ENCODE measurements around the gene CFAP46. TPM values are rescaled to one million over a fixed set of nuclear protein-coding genes. Genes with fewer than 3 reads are reported as not detected.

The CFAP46 gene
- total and polyA plus RNA-seq, 2 donors (not counting 1 experiment from before 2014, with no cell fraction given), result 0.07 TPM; not detected in 1

DNA sequence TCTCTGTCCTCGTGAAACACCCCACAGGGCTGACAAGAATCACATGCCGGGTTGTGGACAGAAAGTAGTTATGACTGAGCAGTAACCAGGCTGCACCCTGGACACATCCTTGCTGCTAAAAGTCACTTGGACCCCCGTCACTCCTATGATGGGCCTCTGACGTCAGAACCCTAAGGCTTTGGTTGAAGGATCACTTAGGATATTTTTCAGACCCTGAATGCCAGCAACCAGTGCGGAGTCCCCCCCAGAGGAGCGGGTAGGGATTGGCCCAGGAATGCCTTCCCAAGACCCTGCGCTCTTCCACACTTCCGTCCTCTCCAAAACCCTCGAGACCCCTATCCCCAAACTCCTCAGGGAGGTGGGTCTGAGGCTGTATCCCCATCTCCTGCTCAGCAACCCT is 52.1 kb downstream of the CFAP46 start:
- peaks cover 39% of the 10 kb centered on the region for H3K27me3 Mint-ChIP-seq
- Histone ChIP-seq H3K36me3 (replicated peaks in 1 of 2; ENCODE audit: control extremely low read depth in 1 of 2, control insufficient read depth in 1 of 2, extremely low read depth in 1 of 2, insufficient read depth in 2 of 2, low read length in 1 of 2) (no peaks in the 10 kb centered on the region), H3K9ac (ENCODE audit: low read length) (no peak overlapping the region), H3K27ac (ENCODE audit: low read length in 2 of 2) (no peak overlapping the region), H3K79me2 (ENCODE audit: control insufficient read depth, insufficient read depth, low read length) (no peaks in the 10 kb centered on the region), H4K20me1 (ENCODE audit: control insufficient read depth, insufficient read depth, low read length, poor library complexity, severe bottlenecking) (no peaks in the 10 kb centered on the region), H3K4me2 (replicated peaks; ENCODE audit: low read depth, low read length, poor library complexity, severe bottlenecking) (no peak overlapping the region), H3K4me1 (ENCODE audit: control insufficient read depth in 2 of 2, insufficient read depth in 2 of 2, low read length in 2 of 2) (no peaks in the 10 kb centered on the region), H3K27me3 (replicated peaks in 1 of 4; ENCODE audit: control extremely low read depth in 1 of 4, control insufficient read depth in 3 of 4, insufficient read depth in 4 of 4, low read length in 3 of 4) (peaks cover 0 to 29% (median 5%) of the 10 kb centered on the region in 4 experiments), H2AFZ (ENCODE audit: insufficient read depth, low read depth, low read length, poor library complexity, severe bottlenecking) (no peak overlapping the region), H3K9me3 (ENCODE audit: control extremely low read depth in 1 of 3, control insufficient read depth in 2 of 3, insufficient read depth in 1 of 3, low read length in 2 of 3) (peaks cover 0 to 14% (median 0%) of the 10 kb centered on the region in 3 donors), H3K4me3 (ENCODE audit: control extremely low read depth in 1 of 5, extremely low read depth in 1 of 5, insufficient read depth in 1 of 5, low read depth in 2 of 5, low read length in 4 of 5) (no peak overlapping the region)
- ChIA-PET POLR2A (no interaction called here), CTCF (no interaction called here)
- DNase-seq, result no peak
- no peak overlapping the region for H3K4me3 Mint-ChIP-seq
- no peak overlapping the region for H3K27ac Mint-ChIP-seq
- H3K9me3 Mint-ChIP-seq (ENCODE audit: insufficient read depth), result no peaks in the 10 kb centered on the region
- ATAC-seq (ENCODE audit: low read depth), result no peak
- intact Hi-C loops (cut with micrococcal nuclease), result no loop called here
- TF ChIP-seq, protein P1, sequence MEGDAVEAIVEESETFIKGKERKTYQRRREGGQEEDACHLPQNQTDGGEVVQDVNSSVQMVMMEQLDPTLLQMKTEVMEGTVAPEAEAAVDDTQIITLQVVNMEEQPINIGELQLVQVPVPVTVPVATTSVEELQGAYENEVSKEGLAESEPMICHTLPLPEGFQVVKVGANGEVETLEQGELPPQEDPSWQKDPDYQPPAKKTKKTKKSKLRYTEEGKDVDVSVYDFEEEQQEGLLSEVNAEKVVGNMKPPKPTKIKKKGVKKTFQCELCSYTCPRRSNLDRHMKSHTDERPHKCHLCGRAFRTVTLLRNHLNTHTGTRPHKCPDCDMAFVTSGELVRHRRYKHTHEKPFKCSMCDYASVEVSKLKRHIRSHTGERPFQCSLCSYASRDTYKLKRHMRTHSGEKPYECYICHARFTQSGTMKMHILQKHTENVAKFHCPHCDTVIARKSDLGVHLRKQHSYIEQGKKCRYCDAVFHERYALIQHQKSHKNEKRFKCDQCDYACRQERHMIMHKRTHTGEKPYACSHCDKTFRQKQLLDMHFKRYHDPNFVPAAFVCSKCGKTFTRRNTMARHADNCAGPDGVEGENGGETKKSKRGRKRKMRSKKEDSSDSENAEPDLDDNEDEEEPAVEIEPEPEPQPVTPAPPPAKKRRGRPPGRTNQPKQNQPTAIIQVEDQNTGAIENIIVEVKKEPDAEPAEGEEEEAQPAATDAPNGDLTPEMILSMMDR (IDR thresholded peaks at IDR 0.05), result no peak
- no peak for TF ChIP-seq EZH2 (IDR thresholded peaks at IDR 0.05; ENCODE audit: borderline replicate concordance, insufficient read depth, low read depth, low read length, poor library complexity, severe bottlenecking)
- 77% methylated on average over 9 of the region's 9 CpGs for WGBS (ENCODE audit: insufficient coverage)
- H3K4me1 Mint-ChIP-seq, result no peaks in the 10 kb centered on the region

DNA sequence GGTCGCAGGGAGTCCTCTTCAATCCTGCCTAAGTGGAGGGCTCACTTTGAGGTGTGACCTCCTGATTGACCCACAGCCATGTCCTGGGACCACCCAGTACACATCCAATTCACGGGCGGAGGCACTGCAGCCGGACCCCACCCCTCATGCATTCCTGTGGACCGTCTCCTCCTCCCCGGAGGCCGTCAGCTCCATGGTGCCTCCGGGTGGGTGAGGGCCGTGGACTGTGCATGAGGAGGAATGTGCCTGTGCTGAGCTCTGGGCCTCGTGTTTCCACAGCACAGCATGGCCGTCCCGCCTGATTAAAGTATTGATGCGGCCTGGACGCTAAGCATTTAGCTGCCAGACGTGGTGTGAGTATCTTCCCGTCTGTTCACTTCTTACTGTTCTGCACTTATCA is 52.8 kb downstream of the CFAP46 start:
- Histone ChIP-seq H3K36me3 (replicated peaks in 1 of 2; ENCODE audit: control extremely low read depth in 1 of 2, control insufficient read depth in 1 of 2, extremely low read depth in 1 of 2, insufficient read depth in 2 of 2, low read length in 1 of 2) (no peaks in the 10 kb centered on the region), H3K4me2 (replicated peaks; ENCODE audit: low read depth, low read length, poor library complexity, severe bottlenecking) (no peak overlapping the region), H3K79me2 (ENCODE audit: control insufficient read depth, insufficient read depth, low read length) (no peaks in the 10 kb centered on the region), H3K9ac (ENCODE audit: low read length) (no peak overlapping the region), H2AFZ (ENCODE audit: insufficient read depth, low read depth, low read length, poor library complexity, severe bottlenecking) (no peak overlapping the region), H3K4me3 (ENCODE audit: control extremely low read depth in 1 of 5, extremely low read depth in 1 of 5, insufficient read depth in 1 of 5, low read depth in 2 of 5, low read length in 4 of 5) (no peak overlapping the region), H3K27me3 (replicated peaks in 1 of 4; ENCODE audit: control extremely low read depth in 1 of 4, control insufficient read depth in 3 of 4, insufficient read depth in 4 of 4, low read length in 3 of 4) (peaks cover 0 to 29% (median 5%) of the 10 kb centered on the region in 4 experiments), H3K4me1 (ENCODE audit: control insufficient read depth in 2 of 2, insufficient read depth in 2 of 2, low read length in 2 of 2) (no peaks in the 10 kb centered on the region), H4K20me1 (ENCODE audit: control insufficient read depth, insufficient read depth, low read length, poor library complexity, severe bottlenecking) (no peaks in the 10 kb centered on the region), H3K9me3 (ENCODE audit: control extremely low read depth in 1 of 3, control insufficient read depth in 2 of 3, insufficient read depth in 1 of 3, low read length in 2 of 3) (peaks cover 0 to 18% (median 0%) of the 10 kb centered on the region in 3 donors), H3K27ac (ENCODE audit: low read length in 2 of 2) (no peak overlapping the region)
- Mint-ChIP-seq H3K27me3 (peaks cover 32% of the 10 kb centered on the region), H3K9me3 (ENCODE audit: insufficient read depth) (no peaks in the 10 kb centered on the region), H3K27ac (no peak overlapping the region), H3K4me1 (no peaks in the 10 kb centered on the region), H3K4me3 (no peak overlapping the region)
- no peak for ATAC-seq (ENCODE audit: low read depth)
- TF ChIP-seq, protein P1 (IDR thresholded peaks at IDR 0.05), result no peak
- no peak for TF ChIP-seq EZH2 (IDR thresholded peaks at IDR 0.05; ENCODE audit: borderline replicate concordance, insufficient read depth, low read depth, low read length, poor library complexity, severe bottlenecking)
- CTCF ChIA-PET, result no interaction called here
- POLR2A ChIA-PET, result no interaction called here
- WGBS (ENCODE audit: insufficient coverage), result 85% methylated on average over 16 of the region's 16 CpGs
- intact Hi-C loops (cut with micrococcal nuclease), result no loop called here
- DNase-seq, result no peak
